ENCODE data around the gene MT1G.

Gene MT1G

GRCh38 chr16:56708525-56709442, 40.9 kb upstream of the MT1G start:
- TF ChIP-seq, protein P1, sequence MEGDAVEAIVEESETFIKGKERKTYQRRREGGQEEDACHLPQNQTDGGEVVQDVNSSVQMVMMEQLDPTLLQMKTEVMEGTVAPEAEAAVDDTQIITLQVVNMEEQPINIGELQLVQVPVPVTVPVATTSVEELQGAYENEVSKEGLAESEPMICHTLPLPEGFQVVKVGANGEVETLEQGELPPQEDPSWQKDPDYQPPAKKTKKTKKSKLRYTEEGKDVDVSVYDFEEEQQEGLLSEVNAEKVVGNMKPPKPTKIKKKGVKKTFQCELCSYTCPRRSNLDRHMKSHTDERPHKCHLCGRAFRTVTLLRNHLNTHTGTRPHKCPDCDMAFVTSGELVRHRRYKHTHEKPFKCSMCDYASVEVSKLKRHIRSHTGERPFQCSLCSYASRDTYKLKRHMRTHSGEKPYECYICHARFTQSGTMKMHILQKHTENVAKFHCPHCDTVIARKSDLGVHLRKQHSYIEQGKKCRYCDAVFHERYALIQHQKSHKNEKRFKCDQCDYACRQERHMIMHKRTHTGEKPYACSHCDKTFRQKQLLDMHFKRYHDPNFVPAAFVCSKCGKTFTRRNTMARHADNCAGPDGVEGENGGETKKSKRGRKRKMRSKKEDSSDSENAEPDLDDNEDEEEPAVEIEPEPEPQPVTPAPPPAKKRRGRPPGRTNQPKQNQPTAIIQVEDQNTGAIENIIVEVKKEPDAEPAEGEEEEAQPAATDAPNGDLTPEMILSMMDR (IDR thresholded peaks at IDR 0.05): no peak

GRCh38 chr16:56702836-56703235, 35.0 kb upstream of the MT1G start:
- TF ChIP-seq, protein P1 (IDR thresholded peaks at IDR 0.05): no peak

DNA sequence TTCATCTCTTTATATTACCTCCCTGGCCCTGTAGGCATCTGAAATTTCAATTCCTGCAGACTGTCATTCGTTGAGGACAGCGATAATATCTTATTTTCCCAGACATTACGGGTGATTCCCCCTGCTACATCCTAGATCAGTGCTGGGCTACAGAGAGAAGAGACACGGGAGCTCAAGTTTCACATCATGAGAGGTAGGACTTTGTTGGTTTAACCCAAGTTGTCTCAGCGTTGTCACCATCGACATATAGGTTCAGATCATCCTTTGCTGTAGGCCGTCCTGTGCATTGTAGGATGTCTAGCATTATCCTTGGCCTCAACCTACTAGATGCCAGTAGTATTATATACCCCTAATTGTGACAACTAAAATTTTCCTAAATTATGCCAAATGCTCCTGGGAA, 33.7 kb upstream of the MT1G start:
- TF ChIP-seq, protein P1 (IDR thresholded peaks at IDR 0.05): no peak

DNA sequence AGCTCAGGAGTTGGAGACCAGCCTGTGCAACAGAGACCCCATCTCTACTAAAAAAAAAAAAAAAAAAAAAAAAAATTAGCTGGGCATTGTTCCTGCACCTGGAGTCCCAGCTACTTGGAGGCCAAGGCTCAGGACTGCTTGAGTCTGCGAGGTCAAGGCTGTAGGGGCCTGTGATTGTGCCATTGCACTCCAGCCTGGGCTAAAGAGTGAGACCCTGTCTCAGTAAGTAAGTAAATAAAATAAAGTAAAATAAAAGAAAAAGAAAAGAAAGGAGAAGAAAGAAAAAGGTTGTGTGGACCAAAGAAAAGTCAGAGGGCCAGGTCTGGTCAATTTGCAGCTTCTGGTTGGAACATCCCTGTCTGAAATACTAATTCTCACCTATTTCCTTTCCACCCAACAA, 32.8 kb upstream of the MT1G start:
- TF ChIP-seq, protein P1 (IDR thresholded peaks at IDR 0.05): no peak

DNA sequence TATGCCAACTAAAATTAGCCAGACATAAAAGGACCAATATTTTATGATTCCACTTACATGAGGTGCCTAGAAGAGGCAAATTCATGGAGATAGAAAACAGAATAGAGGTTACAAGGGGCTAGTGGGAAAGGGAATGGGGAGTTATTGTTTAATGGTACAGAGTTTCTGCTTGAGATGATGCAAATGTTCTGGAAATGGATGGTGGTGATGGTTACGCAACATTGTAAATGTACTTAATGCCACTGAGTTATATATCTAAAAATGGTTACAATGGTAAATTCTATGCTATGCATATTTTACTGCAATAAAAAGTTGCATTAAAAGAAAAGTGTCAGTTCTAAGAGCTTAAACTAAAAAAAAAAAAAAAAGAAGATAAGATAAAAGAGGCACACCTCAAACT, 32.3 kb upstream of the MT1G start:
- TF ChIP-seq, protein P1 (IDR thresholded peaks at IDR 0.05): no peak

DNA sequence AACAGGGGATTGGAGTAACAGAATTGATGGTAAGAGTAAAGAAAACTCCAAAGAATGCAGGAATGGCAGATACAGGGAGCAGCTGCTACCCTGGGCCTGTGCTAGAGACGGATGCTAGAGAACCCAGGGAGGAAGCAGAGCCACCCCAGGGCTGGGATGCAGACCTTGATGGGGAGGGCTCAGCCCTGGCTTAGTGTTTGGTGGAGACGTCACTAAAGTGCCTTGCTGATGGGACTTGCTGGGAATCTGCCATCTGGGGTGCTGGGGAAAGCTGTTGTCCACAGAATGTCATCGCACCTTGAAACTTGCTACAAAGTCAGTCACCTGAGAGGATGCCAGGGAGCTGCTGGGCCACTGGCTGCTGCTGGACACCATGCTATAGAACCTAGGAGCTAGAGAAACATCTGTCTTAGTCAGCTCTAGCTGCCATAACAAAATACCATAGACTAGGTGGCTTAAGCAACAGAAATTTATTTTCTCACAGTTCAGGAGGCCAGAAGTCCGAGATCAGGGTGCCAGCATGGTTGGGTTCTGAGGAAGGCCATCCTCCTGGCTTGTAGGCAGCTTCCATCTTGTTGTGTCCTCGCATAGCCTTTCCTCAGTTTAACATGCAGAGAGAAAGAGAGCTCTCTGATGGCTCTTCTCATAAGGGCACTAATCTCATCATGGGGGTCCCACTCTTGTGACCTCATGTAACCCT, 29.7 kb upstream of the MT1G start:
- TF ChIP-seq, protein P1 (IDR thresholded peaks at IDR 0.05): no peak

- TF ChIP-seq, protein P1 (IDR thresholded peaks at IDR 0.05): no peak
Observed at GRCh38 chr16:56695246-56695645, 27.4 kb upstream of the MT1G start.

All from LNCAP (cell line).